Measurements from ENCODE around the gene GPATCH11. TPM values are rescaled to one million over a fixed set of nuclear protein-coding genes. Genes with fewer than 3 reads are reported as not detected.

The GPATCH11 gene
- polyA plus RNA-seq, 1 donor (not counting 4 experiments of a cell fraction or from before 2014, with no cell fraction given), result 4.9 TPM

DNA sequence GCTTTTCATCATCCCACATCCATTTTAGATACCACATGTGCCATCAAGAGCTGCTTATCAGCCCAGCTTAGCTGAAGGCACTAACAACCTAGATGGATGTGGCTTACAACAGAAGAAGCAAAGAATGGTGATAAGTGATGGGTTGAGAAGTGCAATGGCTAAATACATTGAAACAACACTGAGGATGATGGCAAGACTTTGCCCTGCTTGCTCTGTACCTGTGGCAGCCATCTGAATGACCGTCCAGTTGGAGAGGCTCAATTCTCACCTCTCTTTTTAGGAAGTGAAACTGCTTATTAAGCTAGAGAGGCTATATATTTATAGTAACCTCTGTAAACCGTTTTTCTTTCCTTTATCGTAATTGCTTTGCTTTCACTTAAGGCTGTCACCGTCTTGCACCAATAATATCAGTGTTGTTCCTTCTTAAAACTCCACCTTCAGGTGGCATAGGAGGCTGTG, 5.7 kb downstream of the GPATCH11 start:
- FAIRE-seq (no peak), DNase-seq (ENCODE audit: low read depth, low spot score) (no peak)
- Histone ChIP-seq H4K20me1 (ENCODE audit: control insufficient read depth, extremely low read depth, insufficient read depth, low read length) (no peaks in the 10 kb centered on the region), H2AFZ (ENCODE audit: control insufficient read depth, low read length) (no peak overlapping the region), H3K4me1 (ENCODE audit: control insufficient read depth, extremely low read depth, insufficient read depth, low read length) (peaks cover 6% of the 10 kb centered on the region), H3K9me1 (ENCODE audit: control insufficient read depth, extremely low read depth, insufficient read depth, low read length) (no peaks in the 10 kb centered on the region), H3K4me2 (ENCODE audit: control insufficient read depth, extremely low read depth, insufficient read depth, low read depth, low read length) (no peak overlapping the region), H3K9ac (ENCODE audit: control insufficient read depth, extremely low read depth, insufficient read depth, low read length) (no peak overlapping the region), H3K79me2 (ENCODE audit: control insufficient read depth, insufficient read depth, low read length) (no peaks in the 10 kb centered on the region), H3K4me3 (ENCODE audit: control insufficient read depth in 2 of 3, extremely low read depth in 1 of 3, insufficient read depth in 2 of 3, low read depth in 1 of 3, low read length in 3 of 3) (no peak overlapping the region), H3K9me3 (ENCODE audit: control insufficient read depth, low read depth, low read length) (no peaks in the 10 kb centered on the region), H3K27ac (ENCODE audit: control insufficient read depth, insufficient read depth, low read length) (no peak overlapping the region), H3K27me3 (ENCODE audit: control insufficient read depth, extremely low read depth, insufficient read depth, low read length) (no peaks in the 10 kb centered on the region), H3K36me3 (ENCODE audit: control insufficient read depth in 2 of 2, extremely low read depth in 1 of 2, insufficient read depth in 2 of 2, low read length in 2 of 2) (peaks cover 0 to 6% of the 10 kb centered on the region in 2 experiments)
- dilution Hi-C loops (cut with MboI; ENCODE audit: extremely low pct_ligation_motif_present, low sequenced_read_pairs), result no loop called here
- TF ChIP-seq, protein P1, sequence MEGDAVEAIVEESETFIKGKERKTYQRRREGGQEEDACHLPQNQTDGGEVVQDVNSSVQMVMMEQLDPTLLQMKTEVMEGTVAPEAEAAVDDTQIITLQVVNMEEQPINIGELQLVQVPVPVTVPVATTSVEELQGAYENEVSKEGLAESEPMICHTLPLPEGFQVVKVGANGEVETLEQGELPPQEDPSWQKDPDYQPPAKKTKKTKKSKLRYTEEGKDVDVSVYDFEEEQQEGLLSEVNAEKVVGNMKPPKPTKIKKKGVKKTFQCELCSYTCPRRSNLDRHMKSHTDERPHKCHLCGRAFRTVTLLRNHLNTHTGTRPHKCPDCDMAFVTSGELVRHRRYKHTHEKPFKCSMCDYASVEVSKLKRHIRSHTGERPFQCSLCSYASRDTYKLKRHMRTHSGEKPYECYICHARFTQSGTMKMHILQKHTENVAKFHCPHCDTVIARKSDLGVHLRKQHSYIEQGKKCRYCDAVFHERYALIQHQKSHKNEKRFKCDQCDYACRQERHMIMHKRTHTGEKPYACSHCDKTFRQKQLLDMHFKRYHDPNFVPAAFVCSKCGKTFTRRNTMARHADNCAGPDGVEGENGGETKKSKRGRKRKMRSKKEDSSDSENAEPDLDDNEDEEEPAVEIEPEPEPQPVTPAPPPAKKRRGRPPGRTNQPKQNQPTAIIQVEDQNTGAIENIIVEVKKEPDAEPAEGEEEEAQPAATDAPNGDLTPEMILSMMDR (optimal IDR thresholded peaks at IDR 0.05 in 1 of 3, IDR thresholded peaks at IDR 0.05 in 1 of 3, conservative IDR thresholded peaks at IDR 0.05 in 1 of 3; ENCODE audit: extremely low read depth in 1 of 3, insufficient read depth in 2 of 3, low read length in 3 of 3), result no peak
- no peak for TF ChIP-seq EZH2 (IDR thresholded peaks at IDR 0.05; ENCODE audit: low read length)

DNA sequence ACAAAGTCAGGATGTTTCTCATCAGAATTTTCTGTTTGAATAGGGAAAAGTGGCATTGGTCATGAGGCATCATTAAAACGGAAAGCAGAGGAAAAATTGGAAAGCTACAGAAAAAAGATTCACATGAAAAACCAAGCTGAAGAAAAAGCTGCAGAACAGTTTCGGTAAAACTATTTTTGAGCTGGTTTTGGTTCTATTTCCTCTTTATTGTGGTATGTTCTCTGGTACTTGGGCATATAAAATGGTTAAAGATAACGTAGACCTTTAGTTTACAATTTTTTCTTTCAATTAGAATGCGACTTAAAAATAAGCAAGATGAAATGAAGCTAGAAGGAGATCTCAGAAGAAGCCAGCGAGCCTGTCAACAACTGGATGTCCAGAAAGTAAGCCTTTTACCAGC, 7.6 kb downstream of the GPATCH11 start:
- Histone ChIP-seq H2AFZ (ENCODE audit: control insufficient read depth, low read length) (no peak overlapping the region), H3K36me3 (ENCODE audit: control insufficient read depth in 2 of 2, extremely low read depth in 1 of 2, insufficient read depth in 2 of 2, low read length in 2 of 2) (peaks cover 0 to 6% of the 10 kb centered on the region in 2 experiments), H3K27ac (ENCODE audit: control insufficient read depth, insufficient read depth, low read length) (no peak overlapping the region), H3K4me3 (ENCODE audit: control insufficient read depth in 2 of 3, extremely low read depth in 1 of 3, insufficient read depth in 2 of 3, low read depth in 1 of 3, low read length in 3 of 3) (no peak overlapping the region), H3K4me2 (ENCODE audit: control insufficient read depth, extremely low read depth, insufficient read depth, low read depth, low read length) (no peak overlapping the region), H3K9me1 (ENCODE audit: control insufficient read depth, extremely low read depth, insufficient read depth, low read length) (no peaks in the 10 kb centered on the region), H3K4me1 (ENCODE audit: control insufficient read depth, extremely low read depth, insufficient read depth, low read length) (no peaks in the 10 kb centered on the region), H3K9me3 (ENCODE audit: control insufficient read depth, low read depth, low read length) (no peaks in the 10 kb centered on the region), H3K79me2 (ENCODE audit: control insufficient read depth, insufficient read depth, low read length) (no peaks in the 10 kb centered on the region), H3K9ac (ENCODE audit: control insufficient read depth, extremely low read depth, insufficient read depth, low read length) (no peak overlapping the region), H3K27me3 (ENCODE audit: control insufficient read depth, extremely low read depth, insufficient read depth, low read length) (no peaks in the 10 kb centered on the region), H4K20me1 (ENCODE audit: control insufficient read depth, extremely low read depth, insufficient read depth, low read length) (no peaks in the 10 kb centered on the region)
- dilution Hi-C loops (cut with MboI; ENCODE audit: extremely low pct_ligation_motif_present, low sequenced_read_pairs), result no loop called here
- DNase-seq (ENCODE audit: low read depth, low spot score) (no peak), FAIRE-seq (no peak)
- no peak for TF ChIP-seq EZH2 (IDR thresholded peaks at IDR 0.05; ENCODE audit: low read length)
- TF ChIP-seq, protein P1 (optimal IDR thresholded peaks at IDR 0.05 in 1 of 3, IDR thresholded peaks at IDR 0.05 in 1 of 3, conservative IDR thresholded peaks at IDR 0.05 in 1 of 3; ENCODE audit: extremely low read depth in 1 of 3, insufficient read depth in 2 of 3, low read length in 3 of 3), result no peak
